Colonic mucosa (tissue), 4 donors: ENCODE data around the gene RIMBP2. TPM values are rescaled to one million over a fixed set of nuclear protein-coding genes. Genes with fewer than 3 reads are reported as not detected.

Experiments
- DNase-seq: peaks from one replicate; pipeline ENCODE4 v3.0.0-alpha.2; 2020
- H3K27ac ChIP-seq: fragments of 200-600 bp; one replicate; pipeline ENCODE4 v1.8.0; 2021
- H3K27me3 ChIP-seq: fragments of 200-600 bp; one replicate; pipeline ENCODE4 v1.8.0; 2021
- H3K36me3 ChIP-seq: fragments of 200-600 bp; one replicate; pipeline ENCODE4 v1.8.0; 2021
- H3K4me1 ChIP-seq: fragments of 200-600 bp; one replicate; pipeline ENCODE4 v1.8.0; 2021; ENCODE audit warnings: mild to moderate bottlenecking
- H3K4me3 ChIP-seq: fragments of 200-600 bp; one replicate; pipeline ENCODE4 v1.8.0; 2021
- H3K9ac ChIP-seq, 2 donors: one replicate each; pipeline ENCODE4 v1.7.0; 2013; ENCODE audit warnings: control low read depth in 2 of 2, low read depth in 2 of 2, low read length in 2 of 2
- H3K9me3 ChIP-seq: fragments of 200-600 bp; one replicate; pipeline ENCODE4 v1.8.0; 2021
- intact Hi-C: fragments of 100-400 bp; cut with DNase I; formaldehyde crosslinking; loops from one replicate; pipeline ENCODE4 v1.14.1; 2022
- total RNA-seq, 2 donors: library from RNA; stranded (reverse); fragmentation: NEBNext Ultra II Directional in 1 of 2; extraction: Animal tissue kit (Norgen Biotek cat#: 25700) in 1 of 2; gene quantifications; one replicate each; pipeline ENCODE4 v1.2.1, GENCODE V29; 2021
- TF ChIP-seq, protein P1 (sequence below): fragments of 200-600 bp; IDR thresholded peaks from one replicate; pipeline ENCODE4 v1.8.0; 2022; ENCODE audit warnings: antibody characterized with exemption, mild to moderate bottlenecking
- donor health status: healthy.
- donor health status: DM: no; HTN: no; CAD: no.
- donor health status: DM: no; HTN: no; CAD: no.

The RIMBP2 gene
- total RNA-seq, 2 donors from 2014 or later = 4.8 to 5.6 TPM

- H3K9ac ChIP-seq = no peak overlapping the region
- no peaks in the 10 kb centered on the region for H3K4me1 ChIP-seq
- DNase-seq = no peak
- no peak overlapping the region for H3K27ac ChIP-seq
- intact Hi-C loops = no loop called here
- TF ChIP-seq, protein P1, sequence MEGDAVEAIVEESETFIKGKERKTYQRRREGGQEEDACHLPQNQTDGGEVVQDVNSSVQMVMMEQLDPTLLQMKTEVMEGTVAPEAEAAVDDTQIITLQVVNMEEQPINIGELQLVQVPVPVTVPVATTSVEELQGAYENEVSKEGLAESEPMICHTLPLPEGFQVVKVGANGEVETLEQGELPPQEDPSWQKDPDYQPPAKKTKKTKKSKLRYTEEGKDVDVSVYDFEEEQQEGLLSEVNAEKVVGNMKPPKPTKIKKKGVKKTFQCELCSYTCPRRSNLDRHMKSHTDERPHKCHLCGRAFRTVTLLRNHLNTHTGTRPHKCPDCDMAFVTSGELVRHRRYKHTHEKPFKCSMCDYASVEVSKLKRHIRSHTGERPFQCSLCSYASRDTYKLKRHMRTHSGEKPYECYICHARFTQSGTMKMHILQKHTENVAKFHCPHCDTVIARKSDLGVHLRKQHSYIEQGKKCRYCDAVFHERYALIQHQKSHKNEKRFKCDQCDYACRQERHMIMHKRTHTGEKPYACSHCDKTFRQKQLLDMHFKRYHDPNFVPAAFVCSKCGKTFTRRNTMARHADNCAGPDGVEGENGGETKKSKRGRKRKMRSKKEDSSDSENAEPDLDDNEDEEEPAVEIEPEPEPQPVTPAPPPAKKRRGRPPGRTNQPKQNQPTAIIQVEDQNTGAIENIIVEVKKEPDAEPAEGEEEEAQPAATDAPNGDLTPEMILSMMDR = no peak
- H3K27me3 ChIP-seq = no peaks in the 10 kb centered on the region
- H3K9me3 ChIP-seq = no peaks in the 10 kb centered on the region
- H3K36me3 ChIP-seq = no peaks in the 10 kb centered on the region
- H3K4me3 ChIP-seq = no peak overlapping the region
Measured at GRCh38 chr12:130438243-130438620, 277.9 kb downstream of the RIMBP2 start.

GRCh38 chr12:130437555-130438242 is 278.4 kb downstream of the RIMBP2 start:
- DNase-seq = no peak
- Histone ChIP-seq H3K27ac (no peak overlapping the region), H3K9ac (no peak overlapping the region), H3K4me1 (no peaks in the 10 kb centered on the region), H3K27me3 (no peaks in the 10 kb centered on the region), H3K9me3 (no peaks in the 10 kb centered on the region), H3K4me3 (no peak overlapping the region), H3K36me3 (no peaks in the 10 kb centered on the region)
- intact Hi-C loops = no loop called here
- TF ChIP-seq, protein P1 = no peak

DNA sequence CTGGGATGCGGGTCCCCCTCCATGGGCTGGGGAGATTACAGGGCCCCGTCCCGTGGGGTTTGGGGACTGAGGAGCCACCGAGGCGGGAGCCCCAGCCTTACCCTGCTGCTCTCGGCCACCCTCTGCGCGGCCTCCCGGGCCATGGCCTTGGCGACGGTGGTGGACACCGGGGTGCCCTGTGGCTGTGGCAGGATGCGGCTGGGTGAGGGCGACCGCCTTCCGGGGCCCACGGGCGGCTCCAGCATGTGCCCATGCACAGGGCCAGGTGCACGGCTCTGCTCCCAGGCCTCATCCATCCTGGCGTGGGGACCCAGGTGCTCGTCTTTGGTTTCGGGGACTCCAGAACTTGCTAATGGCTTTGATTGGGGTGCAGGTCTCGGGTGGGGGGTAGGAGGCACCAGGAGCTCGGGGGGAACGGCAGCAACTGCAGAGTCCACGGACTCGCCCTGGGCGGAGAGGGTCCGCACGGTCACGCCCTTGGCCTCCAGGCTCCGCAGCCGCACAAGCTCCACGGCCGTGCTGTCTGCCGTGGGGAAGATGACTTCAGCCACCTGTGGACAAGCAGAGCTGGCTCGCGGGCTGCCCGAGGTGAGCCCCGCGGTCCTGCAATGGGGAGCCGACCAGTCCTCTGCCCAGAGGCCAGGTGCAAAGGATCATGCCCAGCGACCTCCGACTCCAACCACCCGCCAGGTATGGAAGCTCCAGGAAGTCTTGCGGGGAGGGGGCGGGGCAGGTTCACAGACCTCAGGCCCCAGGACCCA is 279.2 kb downstream of the RIMBP2 start:
- TF ChIP-seq, protein P1 = no peak
- no peak for DNase-seq
- Histone ChIP-seq H3K36me3 (no peaks in the 10 kb centered on the region), H3K9me3 (no peaks in the 10 kb centered on the region), H3K4me1 (no peaks in the 10 kb centered on the region), H3K27ac (no peak overlapping the region), H3K4me3 (no peak overlapping the region), H3K9ac (no peak overlapping the region), H3K27me3 (no peaks in the 10 kb centered on the region)
- intact Hi-C loops = no loop called here

- DNase-seq = no peak
- TF ChIP-seq, protein P1 = no peak
- intact Hi-C loops = no loop called here
- H3K27me3 ChIP-seq = no peaks in the 10 kb centered on the region
- H3K36me3 ChIP-seq = no peaks in the 10 kb centered on the region
- no peaks in the 10 kb centered on the region for H3K9me3 ChIP-seq
- no peak overlapping the region for H3K9ac ChIP-seq
- no peaks in the 10 kb centered on the region for H3K4me1 ChIP-seq
- H3K4me3 ChIP-seq = no peak overlapping the region
- H3K27ac ChIP-seq = no peak overlapping the region
Measured at GRCh38 chr12:130435826-130436225, 280.3 kb downstream of the RIMBP2 start.

GRCh38 chr12:130435331-130435730 is 280.8 kb downstream of the RIMBP2 start:
- no peaks in the 10 kb centered on the region for H3K4me1 ChIP-seq
- intact Hi-C loops = no loop called here
- no peak overlapping the region for H3K27ac ChIP-seq
- H3K4me3 ChIP-seq = no peak overlapping the region
- no peaks in the 10 kb centered on the region for H3K9me3 ChIP-seq
- H3K9ac ChIP-seq = no peak overlapping the region
- H3K27me3 ChIP-seq = no peaks in the 10 kb centered on the region
- TF ChIP-seq, protein P1 = no peak
- no peaks in the 10 kb centered on the region for H3K36me3 ChIP-seq
- DNase-seq = no peak
